Measurements from ENCODE around the gene GJC1.
"Not testable (repeated sequence)": the region's sequence is repeated elsewhere in the genome, so short reads cannot be mapped to it uniquely, and the experiment has no call there.

Gene GJC1

DNA sequence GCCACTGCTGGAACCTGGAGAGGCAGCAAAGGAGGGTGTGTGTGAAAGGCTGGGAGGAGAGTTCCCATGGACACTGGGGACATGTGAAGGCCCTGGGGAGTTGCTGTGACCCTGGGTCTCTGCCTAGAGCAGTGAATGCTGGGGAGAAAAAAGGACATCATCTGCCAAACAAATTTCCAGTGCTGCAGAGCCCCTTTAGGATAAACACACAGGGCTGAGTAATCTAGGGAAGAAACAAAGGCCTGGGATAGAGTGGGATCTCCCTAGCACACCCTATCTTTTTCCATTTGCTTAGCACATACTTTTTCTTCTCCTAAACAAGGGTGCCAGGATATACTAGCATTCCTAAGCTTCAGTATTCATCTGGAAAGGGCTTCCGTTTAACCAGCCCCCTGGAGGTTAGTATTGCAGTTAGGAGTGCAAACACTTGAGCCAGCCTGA is 14.3 kb upstream of the GJC1 start:
- DNase-seq (ENCODE audit: low read depth in 3 of 3) = no peak

DNA sequence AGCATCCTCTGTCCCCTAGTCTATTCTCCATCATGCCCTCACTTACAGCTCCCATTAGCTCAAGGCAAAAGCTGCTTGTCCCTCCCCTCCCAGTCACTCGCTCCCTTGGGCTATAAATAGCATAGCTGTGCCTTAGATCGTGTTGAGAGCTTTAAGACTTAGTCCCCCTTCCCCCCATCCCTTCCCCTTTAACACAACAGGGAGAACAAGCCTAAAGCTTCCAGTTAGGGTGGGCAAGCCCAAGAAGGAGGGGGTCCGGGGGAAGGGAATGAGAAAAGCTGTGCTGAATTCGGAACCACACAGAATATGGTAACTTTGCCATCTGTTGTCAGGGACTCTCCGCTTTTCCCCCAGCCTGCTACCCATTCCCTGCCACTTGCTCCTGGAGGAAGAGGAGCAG is 12.7 kb upstream of the GJC1 start:
- no peak for DNase-seq (ENCODE audit: low read depth in 3 of 3)

DNA sequence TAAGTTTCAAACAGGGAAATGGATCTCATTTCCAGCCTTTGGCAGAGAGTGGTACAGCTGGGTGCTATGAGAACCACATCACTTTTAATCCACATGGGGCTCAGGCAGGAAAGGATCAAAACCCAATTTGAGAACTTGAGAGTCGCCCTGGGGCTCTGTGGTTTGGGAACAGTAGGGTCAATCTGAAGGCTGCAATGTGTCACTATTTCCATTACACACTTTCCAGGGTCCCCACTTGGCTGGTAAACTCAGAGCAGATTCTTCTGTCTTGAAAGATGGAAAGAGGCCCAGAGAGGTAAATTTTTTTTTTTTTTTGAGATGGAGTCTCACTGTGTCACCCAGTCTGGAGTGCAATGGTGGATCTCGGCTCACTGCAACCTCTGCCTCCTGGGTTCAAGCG is 10.8 kb upstream of the GJC1 start:
- no peak for DNase-seq (ENCODE audit: low read depth in 3 of 3)

DNA sequence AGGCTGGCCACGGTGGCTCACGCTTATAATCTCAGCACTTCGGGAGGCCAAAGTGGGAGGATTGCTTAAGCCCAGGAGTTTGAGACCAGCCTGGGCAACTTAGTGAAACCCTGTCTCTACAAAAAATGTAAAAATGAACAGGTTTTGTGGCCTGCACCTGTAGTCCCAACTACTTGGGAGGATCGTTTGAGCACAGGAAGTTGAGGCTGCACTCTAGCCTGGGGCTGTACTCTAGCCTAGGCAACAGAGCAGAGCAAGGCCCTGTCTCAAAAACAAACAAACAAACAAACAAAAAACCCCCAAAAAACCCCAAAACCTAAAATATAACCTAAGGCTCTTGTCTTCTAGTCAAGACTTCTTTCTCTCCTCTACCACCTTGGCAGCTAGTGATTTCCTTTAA is 10.2 kb upstream of the GJC1 start:
- no peak for DNase-seq (ENCODE audit: low read depth in 3 of 3)

DNA sequence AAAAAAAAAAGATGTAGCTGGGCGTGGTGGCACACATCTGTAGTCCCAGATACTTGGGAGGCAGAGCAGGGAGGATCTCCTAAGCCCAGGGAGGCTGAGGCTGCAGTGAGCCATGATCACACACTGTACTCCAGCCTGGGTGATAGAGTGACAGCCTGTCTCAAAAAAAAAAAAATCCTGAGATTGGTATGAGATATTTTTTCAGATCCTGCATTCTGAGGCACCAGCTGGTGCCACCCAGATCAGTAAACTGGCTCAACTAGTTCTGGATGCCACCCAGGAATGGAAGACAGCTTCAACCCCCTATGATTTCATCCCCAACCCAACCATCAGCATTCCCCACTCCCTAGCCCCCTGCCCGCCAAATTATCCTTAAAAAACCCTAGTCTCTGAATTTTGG is 7.1 kb upstream of the GJC1 start:
- DNase-seq (ENCODE audit: low read depth in 3 of 3) = no peak

DNA sequence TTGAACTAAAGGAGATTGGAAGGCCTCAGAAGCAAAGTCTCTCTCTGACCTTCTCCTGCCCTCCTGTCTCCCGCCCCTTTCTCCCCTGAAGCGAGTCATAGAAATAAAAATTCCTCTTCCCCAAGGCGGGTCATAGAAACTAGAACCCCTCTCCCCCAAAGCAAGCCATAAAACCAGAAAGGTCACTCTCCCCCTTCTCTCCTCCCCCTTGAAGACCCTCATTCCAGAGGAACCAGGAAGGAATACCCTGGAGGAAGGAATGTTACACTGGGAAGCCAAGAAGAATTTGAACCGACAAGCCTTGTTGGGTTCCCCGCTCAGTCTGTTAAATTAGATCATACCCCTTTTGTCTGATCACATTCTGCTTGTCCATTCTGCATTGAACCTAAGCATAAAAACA is 2.7 kb upstream of the GJC1 start:
- no peak for DNase-seq (ENCODE audit: low read depth in 3 of 3)

DNA sequence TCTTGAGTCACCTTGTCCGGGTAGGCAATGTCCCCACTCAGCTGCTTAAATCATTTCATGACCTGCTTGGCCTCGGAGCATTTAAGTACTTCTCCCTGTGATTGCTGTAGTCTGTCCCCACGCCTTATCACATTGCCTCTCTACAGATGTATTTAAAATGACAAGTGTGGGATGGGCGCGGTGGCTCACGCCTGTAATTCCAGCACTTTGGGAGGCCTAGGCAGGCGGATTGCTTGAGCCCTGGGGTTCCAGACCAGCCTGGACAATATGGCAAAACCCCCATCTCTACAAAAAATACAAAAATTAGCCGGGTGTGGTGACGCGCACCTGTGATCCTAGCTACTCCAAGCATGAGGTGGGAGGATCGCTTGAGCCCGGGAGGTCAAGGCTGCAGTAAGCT is 1.3 kb upstream of the GJC1 start:
- DNase-seq (ENCODE audit: low read depth in 3 of 3) = no peak

DNA sequence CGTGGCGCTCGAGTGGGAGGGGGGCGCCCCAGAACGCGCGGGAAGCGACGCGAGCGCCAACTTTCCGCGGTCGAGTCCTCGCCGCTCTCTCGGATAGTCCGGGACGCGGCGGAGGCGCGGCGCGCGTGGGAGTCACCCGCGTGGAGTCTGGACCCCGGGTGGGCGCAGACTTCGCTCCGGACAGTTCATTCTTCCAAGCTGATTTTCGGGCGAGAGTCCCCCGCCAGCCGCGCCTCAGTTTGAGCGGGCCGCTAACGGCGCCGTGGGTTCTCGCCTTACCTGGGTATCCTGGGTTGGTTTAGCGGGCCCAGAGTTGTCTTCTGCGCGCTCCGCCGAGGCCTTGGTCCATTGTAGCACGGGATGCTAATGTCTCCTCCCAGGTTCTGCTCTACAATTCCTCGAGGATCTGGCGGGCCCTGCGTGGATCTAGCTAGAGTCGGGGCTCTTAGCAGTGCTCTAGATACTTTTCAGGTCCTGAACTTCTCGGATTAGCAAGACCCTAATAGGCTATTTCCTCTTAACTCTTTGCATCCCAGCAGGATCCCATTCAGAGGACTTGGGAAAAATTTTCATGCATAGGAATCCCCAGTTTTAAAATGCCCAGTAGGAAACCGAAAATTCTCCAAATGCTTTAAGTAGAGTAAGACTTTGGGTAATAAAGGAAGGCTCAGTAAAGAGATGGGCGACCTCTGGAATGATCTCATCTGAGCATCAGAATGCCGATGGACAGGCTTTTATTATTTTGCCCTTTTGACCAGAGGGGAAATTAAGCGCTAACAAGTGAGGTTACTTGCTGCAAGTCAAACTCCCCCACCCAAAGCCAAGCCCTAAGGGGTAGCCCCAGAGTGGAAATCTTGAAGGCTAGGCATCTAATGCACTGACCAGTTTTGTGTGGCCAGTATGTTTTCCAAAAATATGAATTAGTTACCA is 537 bp upstream of the GJC1 start:
- DNase-seq (ENCODE audit: low read depth in 3 of 3) = peak in 2 of 3 experiments; percentile 9 to 14

DNA sequence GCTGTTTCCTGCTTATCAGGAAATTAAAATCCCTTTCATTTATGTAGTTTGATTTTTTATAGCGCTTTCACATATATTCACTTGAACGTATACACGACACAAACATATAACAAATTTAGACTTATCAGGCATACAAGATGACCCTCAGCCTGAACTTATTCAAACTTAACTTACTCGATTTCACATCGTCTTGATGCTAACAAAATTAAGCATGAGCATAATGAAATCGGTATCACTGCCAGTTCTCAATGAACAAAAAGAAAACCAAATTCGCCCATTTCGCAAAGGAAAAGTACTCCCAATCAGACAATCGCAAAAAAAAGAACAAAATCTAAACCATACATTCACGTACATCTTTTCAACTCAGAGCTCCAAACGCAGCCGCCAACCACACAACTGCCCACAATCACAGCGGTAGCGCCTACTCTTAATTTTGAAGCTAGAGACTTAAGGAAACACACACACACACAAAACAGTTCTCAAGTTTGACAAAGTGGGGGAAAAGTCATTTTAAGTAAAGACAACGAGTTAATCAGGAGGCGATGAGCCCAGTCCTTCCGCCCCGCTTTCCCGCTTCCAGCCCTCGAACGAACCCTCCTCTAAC is 1.1 kb downstream of the GJC1 start:
- DNase-seq (ENCODE audit: low read depth in 3 of 3) = no peak

DNA sequence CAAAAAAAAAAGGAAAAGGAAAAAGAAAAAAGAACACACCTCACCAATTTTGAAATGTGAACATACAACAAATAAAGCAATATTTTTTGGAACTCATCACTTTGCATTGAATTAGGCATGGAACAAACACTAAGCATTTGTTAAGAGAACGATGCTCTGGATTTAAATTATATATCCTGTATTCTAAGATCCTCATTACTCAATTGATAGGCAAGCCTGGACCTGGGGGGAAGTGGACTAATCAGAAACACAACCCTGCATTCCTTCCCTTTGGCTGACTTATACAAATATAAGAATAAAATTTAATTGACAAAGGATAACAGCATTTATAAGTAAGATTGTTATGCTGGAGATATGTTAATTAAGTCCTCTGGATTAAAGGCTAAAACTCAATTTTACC is 2.2 kb downstream of the GJC1 start:
- no peak for DNase-seq (ENCODE audit: low read depth in 3 of 3)

DNA sequence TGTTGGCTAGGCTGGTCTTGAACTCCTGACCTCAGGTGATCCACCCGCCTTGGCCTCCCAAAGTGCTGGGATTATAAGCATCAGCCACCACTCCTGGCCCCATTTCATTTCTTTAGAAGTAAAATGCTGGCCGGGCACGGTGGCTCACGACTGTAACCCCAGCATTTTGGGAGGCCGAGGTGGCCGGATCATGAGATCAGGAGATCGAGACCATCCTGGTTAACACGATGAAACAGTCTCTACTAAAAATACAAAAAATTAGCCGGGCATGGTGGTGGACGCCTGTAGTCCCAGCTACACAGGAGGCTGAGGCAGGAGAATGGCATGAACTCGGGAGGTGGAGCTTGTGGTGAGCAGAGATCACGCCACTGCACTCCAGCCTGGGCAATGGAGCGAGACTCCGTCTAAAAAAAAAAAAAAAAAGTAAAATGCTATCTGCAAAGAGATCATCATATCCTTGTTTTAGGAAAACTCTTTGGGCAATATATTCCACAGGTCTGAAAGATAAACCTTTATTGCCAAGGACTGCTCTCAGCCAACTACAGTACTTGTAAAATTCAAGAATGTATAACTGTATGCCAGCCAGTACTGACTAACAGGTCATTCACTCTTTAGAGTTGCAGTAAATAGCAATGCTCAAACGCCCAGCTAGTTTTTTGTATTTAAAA is 3.8 kb downstream of the GJC1 start:
- DNase-seq (ENCODE audit: low read depth in 3 of 3) = no peak

DNA sequence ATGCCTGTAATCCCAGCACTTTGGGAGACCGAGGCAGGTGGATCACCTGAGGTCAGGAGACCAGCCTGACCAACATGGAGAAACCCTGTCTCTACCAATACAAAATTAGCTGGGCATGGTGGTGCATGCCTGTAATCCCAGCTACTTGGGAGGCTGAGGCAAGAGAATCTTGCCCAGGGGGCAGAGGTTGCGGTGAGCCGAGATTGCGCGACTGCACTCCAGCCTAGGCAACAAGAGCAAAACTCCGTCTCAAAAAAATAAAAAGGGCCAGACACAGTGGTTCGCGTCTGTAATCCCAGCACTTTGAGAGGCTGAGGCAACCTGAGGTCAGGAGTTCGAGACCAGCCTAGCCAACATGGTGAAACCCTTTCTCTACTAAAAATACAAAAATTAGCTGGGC is 4.9 kb downstream of the GJC1 start:
- not testable (repeated sequence) for DNase-seq (ENCODE audit: low read depth in 3 of 3)

DNA sequence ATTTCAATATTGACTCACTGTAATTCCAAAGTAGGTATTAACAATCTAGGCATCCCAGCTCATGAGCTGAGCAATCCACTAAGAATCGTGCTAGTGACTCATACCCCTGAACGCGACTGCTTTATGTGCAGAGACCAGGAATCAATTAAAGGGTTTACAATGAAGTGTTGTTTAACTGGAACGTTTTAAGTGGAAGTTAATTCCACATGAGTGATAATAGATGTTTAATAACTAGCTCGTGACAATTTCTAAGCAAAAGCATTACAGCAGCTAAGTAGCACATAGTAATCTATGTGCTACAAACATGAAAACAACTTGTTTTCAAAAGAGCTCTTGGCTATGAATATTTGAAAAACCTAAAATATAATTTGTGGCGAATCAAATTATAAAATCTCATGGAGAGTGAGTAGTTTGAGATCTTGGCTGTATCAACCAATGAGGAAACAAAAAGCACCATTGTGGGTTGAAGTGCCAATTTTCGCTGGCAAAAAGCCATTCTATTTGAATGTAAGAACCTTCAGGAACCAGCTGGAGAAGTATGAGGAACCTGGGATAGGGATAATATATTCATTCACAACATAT is 9.4 kb downstream of the GJC1 start:
- no peak for DNase-seq (ENCODE audit: low read depth in 3 of 3)

DNA sequence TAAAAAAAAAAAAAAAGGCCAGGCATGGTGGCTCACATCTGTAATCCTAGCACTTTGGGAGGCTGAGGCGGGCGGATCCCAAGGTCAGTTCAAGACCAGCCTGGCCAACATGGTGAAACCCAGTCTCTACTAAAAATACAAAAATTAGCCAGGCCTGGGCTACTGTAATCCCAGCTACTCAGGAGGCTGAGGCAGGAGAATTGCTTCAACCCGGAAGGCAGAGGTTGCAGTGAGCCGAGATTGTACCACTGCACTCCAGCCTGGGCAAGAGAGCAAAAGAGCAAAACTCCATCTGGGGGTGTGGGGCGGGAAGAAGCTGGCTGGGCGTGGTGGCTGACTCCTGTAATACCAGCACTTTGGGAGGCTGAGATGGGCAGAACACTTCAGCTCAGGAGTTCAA is 11.6 kb downstream of the GJC1 start:
- not testable (repeated sequence) for DNase-seq (ENCODE audit: low read depth in 3 of 3)

DNA sequence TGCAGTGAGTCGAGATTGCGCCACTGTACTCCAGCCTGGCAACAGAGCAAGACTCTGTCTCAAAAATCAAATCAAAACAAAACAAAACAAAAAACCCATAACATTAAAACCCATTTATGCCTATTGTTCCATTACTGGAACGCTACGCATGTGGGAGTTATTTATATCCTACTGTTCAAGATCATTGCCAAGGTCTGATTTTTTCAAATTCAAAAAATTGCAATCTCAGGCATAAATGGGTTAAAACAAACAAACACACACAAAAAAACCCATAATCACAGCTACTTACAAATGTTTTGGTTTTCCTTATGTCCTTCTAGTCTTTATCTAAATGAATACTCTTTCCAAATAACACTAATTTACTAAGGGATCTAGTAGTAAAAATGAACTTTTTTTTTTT is 17.8 kb downstream of the GJC1 start:
- no peak for DNase-seq (ENCODE audit: low read depth in 3 of 3)

DNA sequence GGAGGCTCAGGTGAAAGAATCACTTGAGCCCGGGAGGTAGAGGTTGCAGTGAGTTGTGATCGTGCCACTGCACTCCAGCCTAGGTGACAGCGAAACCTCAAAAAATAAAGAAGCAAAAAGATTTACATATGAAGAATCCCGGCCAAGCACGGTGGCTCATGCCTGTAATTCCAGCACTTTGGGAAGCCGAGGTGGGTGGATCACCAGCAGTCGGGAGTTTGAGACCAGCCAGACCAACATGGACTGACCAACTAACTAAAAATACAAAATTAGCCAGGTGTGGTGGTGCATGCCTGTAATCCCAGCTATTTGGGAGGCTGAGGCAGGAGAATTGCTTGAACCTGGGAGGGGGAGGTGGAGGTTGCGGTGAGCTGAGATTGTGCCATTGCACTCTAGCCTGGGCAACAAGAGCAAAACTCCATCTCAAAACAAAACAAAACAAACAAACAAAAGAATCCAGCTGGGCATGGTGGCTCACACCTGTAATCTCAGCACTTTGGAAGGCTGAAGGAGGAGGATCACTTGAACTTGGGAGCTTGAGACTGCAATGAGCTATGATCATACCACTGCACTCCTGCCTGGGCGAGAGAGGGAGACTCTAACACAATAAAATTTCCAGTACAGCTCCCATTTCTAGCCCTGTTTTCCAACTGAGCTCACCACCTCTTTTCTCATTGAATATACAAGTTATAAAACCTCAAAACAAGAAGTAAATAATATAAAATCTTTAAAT is 21.3 kb downstream of the GJC1 start:
- not testable (repeated sequence) for DNase-seq (ENCODE audit: low read depth in 3 of 3)

DNA sequence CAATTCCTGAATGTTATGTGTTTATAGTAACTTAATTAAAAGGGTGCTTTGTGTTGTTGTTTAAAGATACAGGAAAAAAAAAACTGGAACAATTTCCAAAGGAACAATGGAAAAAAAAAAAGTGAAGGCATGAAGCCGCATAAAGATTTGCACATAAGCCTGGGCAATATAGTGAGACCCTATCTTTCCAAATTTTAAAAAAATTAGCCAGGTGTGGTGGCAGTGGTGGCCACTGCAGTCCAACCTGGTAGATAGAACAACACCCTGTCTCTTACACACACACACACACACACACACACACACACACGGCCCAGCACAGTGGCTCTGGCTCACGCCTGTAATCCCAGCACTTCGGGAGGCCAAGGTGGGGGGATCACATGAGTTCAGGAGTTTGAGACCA is 21.9 kb downstream of the GJC1 start:
- DNase-seq (ENCODE audit: low read depth in 3 of 3) = no peak

DNA sequence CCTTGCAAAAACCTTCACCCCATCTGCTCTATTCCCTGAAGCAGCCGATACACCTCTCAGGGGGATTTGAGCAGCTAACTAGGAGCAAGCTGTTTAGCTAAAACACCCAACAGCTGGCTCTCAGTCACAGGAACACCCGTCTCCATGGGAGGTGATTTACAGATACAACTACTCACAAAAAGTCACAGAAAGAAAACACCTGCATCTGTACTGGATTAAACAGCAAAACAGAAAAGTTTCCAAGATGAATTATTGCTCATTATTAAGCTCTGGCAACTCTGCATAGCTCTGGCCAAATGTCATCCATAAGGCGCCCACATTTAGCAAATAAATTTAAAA is 22.3 kb downstream of the GJC1 start:
- no peak for DNase-seq (ENCODE audit: low read depth in 3 of 3)

DNA sequence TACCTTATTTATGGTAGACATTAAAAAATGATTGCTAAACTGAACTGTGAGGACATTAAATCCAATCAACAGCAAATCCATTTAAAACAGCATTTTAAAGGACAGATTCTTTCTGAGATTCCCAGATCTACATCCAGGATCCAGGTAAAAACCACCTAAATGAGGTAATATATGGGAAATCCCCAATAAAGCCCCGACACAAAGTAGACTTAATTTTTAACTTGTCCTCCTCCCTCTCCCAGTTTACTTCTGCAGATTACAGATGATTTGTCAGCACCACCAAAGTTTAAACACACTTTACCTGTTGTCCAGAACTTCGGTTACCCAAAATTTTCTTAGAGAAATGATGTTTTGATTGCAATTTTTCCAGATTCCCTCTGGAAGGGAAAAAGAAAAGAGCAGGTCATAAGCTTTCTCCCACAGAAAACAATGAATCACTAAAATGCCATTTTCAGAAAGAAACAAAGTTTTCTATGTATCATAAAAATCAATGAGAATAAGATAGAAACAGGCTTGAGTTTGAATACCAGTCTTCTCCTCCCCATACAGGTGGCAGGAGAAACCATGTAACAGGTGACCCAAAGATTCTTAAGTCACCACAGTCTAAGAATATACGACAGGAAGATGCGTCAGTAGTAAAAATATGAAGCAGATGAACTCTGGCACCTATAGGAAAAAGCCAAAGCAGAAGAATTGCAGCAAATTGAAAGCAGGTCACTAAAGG is 22.8 kb downstream of the GJC1 start:
- DNase-seq (ENCODE audit: low read depth in 3 of 3) = no peak

DNA sequence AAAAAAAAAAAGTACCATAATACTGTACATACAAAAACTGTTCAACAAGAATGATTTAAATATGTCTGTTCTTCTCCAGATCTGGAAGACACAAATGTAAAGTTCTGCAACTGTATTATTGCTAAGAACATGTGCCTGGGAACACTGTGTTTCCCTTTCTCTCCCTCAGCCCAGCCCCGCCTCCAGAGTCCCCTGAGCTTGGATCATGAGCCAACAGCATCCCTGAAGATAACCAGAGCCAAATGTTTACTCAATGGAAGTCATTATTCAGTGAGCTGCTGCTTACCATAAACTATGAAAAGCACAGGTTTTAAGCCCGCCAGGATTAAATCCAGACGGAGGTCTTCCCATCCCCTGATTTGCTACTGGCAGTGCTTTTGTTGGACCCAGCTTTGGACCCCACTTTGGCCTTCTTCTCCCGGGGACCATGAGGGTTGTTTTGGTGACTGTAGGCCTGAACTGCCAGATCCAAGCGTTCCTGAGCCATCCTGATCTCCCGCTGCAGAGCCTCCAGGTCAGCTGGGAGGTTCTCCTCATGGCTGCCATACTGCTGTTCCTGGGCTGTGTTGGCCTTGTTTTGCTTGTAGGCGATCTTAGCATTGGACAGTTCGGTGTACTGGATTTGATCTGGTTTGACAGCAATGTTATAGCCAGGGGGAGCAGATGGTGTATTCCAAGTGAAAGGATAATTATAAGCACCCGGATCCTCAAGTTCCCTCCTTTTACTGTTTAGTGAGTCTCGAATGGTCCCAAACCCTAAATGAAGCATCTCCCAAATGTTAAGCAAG is 25.6 kb downstream of the GJC1 start:
- DNase-seq (ENCODE audit: low read depth in 3 of 3) = no peak

All from stimulated activated CD4-positive, alpha-beta T cell treated with anti-CD3 and anti-CD28 coated beads, TNF-alpha, amount 100 ng/mL, for 4 hours (primary cell).